GM12878 (cell line): Measurements from ENCODE around the gene COL4A2. TPM values are rescaled to one million over a fixed set of nuclear protein-coding genes. Genes with fewer than 3 reads are reported as not detected.

Experiments used
- ATAC-seq: fragments of 200-7000 bp; cut with Tn5 transposase; 3 replicates; pipeline ENCODE4 v1.9.1; 2020; ENCODE audit warnings: mild to moderate bottlenecking, moderate library complexity
- BruUV-seq: library from RNA; stranded (reverse); fragments of 400-500 nt; replicated peaks from 2 replicates; lab custom pipeline; 2021; lab: Mats Ljungman, UMichigan
- CTCF ChIA-PET: fragments of 300-600 bp; sonication (Branson Sonifier 250); formaldehyde crosslinking; extraction: SDS; loops from one replicate; lab custom pipeline; 2021; ENCODE audit warnings: inconsistent platforms; lab: Yijun Ruan, JAX
- POLR2A ChIA-PET: fragments of 350-600 bp; formaldehyde crosslinking; extraction: SDS; loops from one replicate; lab custom pipeline; 2021; ENCODE audit warnings: inconsistent platforms; lab: Charles Lee
- RAD21 ChIA-PET: fragments of 300-600 bp; sonication (Branson Sonifier 250); formaldehyde crosslinking; loops from one replicate; lab custom pipeline; 2023; ENCODE audit warnings: antibody characterized with exemption; ENCODE audit not compliant: unreplicated experiment; lab: Charles Lee
- SMC1A ChIA-PET: fragments of 300-600 bp; sonication (Branson Sonifier 250); formaldehyde crosslinking; loops from one replicate; lab custom pipeline; 2023; ENCODE audit not compliant: unreplicated experiment, uncharacterized antibody; lab: Charles Lee
- DNase-seq: peaks from one replicate; pipeline ENCODE4 v3.0.0-alpha.2; 2011; ENCODE audit warnings: low read depth, low spot score
- FAIRE-seq: peaks from 3 replicates; lab custom pipeline; 2011; peaks lifted over from hg19 to GRCh38; lab: Jason Lieb, UNC
- H2AFZ ChIP-seq: 2 replicates; pipeline ENCODE4 v1.6.0; 2011; ENCODE audit warnings: low read depth, low read length, control low read depth; ENCODE audit not compliant: control insufficient read depth
- H3K27ac ChIP-seq: 2 replicates; pipeline ENCODE4 v1.5.1; 2011; ENCODE audit warnings: control low read depth; ENCODE audit not compliant: control insufficient read depth, insufficient read depth
- H3K27me3 ChIP-seq, 2 experiments: replicated peaks in 1 of 2; 2 replicates each; pipeline versions ENCODE4 v1.6.0 to v1.6.1; 2011; ENCODE audit warnings: low read length in 1 of 2; ENCODE audit not compliant: control insufficient read depth in 2 of 2, insufficient read depth in 2 of 2
- H3K36me3 ChIP-seq, 2 experiments: 2 replicates each; pipeline ENCODE4 v1.5.1; 2011; ENCODE audit warnings: low read length in 1 of 2; ENCODE audit not compliant: control insufficient read depth in 2 of 2, insufficient read depth in 2 of 2
- H3K4me1 ChIP-seq: 2 replicates; pipeline ENCODE4 v1.6.1; 2011; ENCODE audit warnings: mild to moderate bottlenecking, low read length, moderate library complexity, mixed read lengths; ENCODE audit not compliant: control insufficient read depth, insufficient read depth
- H3K4me2 ChIP-seq: 2 replicates; pipeline ENCODE4 v1.6.0; 2011; ENCODE audit warnings: control low read depth; ENCODE audit not compliant: control insufficient read depth, insufficient read depth
- H3K4me3 ChIP-seq: fragments of 200-600 bp; sonication (generic); 2 replicates; pipeline ENCODE4 v1.5.1; 2016
- H3K79me2 ChIP-seq: 2 replicates; pipeline ENCODE4 v1.6.0; 2011; ENCODE audit warnings: low read length; ENCODE audit not compliant: control insufficient read depth, insufficient read depth
- H3K9ac ChIP-seq: 2 replicates; pipeline ENCODE4 v1.8.0; 2011; ENCODE audit warnings: low read length, control low read depth, mixed read lengths; ENCODE audit not compliant: control insufficient read depth, insufficient read depth
- H3K9me3 ChIP-seq: replicated peaks from 3 replicates; pipeline ENCODE4 v1.5.1; 2011; ENCODE audit warnings: mild to moderate bottlenecking, low read length; ENCODE audit not compliant: control insufficient read depth, insufficient read depth
- H4K20me1 ChIP-seq: 2 replicates; pipeline ENCODE4 v1.6.0; 2011; ENCODE audit not compliant: control insufficient read depth, insufficient read depth
- ATF2 ChIP-seq: IDR thresholded peaks from 2 replicates; pipeline ENCODE4 v1.6.1; 2012; ENCODE audit warnings: low read length, inconsistent platforms
- BCL11A ChIP-seq: IDR thresholded peaks from 2 replicates; pipeline ENCODE4 v1.6.1; 2011; ENCODE audit warnings: low read depth, low read length
- CBX3 ChIP-seq: fragments of 200-600 bp; sonication (generic); IDR thresholded peaks from 2 replicates; pipeline ENCODE4 v1.6.1; 2016; ENCODE audit warnings: low read depth, borderline replicate concordance
- CREB1 ChIP-seq: IDR thresholded peaks from 2 replicates; pipeline ENCODE4 v1.6.1; 2012; ENCODE audit warnings: low read depth, mild to moderate bottlenecking, inconsistent platforms
- ELK1 ChIP-seq: IDR thresholded peaks from 2 replicates; pipeline ENCODE4 v1.6.1; 2012; ENCODE audit warnings: low read depth, low read length, improper control_type of control experiment
- HCFC1 ChIP-seq: fragments of 150-350 bp; IDR thresholded peaks from 2 replicates; pipeline ENCODE4 v1.6.1; 2014; ENCODE audit warnings: low read length
- IRF4 ChIP-seq: IDR thresholded peaks from 2 replicates; pipeline ENCODE4 v1.6.1; 2011; ENCODE audit warnings: low read depth, low read length
- STAT3 ChIP-seq: IDR thresholded peaks from 2 replicates; pipeline ENCODE4 v1.6.1; 2011; ENCODE audit warnings: low read depth, low read length, improper control_type of control experiment
- WGBS: methylation state at CpG from one replicate; pipeline ENCODE4 v1.1.6; 2016; ENCODE audit warnings: low lambda C conversion rate; ENCODE audit not compliant: insufficient replicate concordance, insufficient coverage; ENCODE audit errors: missing lambda C conversion rate; 5-methylcytosine and 5-hydroxymethylcytosine counted together
- in situ Hi-C: fragments of 300-500 bp; cut with MboI; formaldehyde crosslinking; loops from 9 replicates; pipeline ENCODE4 v1.14.3; 2018; ENCODE audit warnings: mixed read lengths
- intact Hi-C: fragments of 100-400 bp; cut with micrococcal nuclease; formaldehyde crosslinking; loops from one replicate; pipeline ENCODE4 v1.14.2; 2022; ENCODE audit not compliant: unreplicated experiment
- polyA plus RNA-seq, 11 experiments: library from polyadenylated mRNA; depleted of rRNA in 4 of 11; unstranded in 6 of 11; stranded (reverse) in 5 of 11; fragments of >200 nt; fragmentation: Nextera tagmentation in 4 of 11; fragmentation: Illumina TruSeq in 1 of 11; extraction: Ambion mirVana in 4 of 11; extraction: Trizol in 1 of 11; gene quantifications; 1 replicate in 1 of 11; 2 replicates in 10 of 11; pipeline versions ENCODE4 v1.2.1 to v1.2.3, GENCODE V29; 2011 to 2016; ENCODE audit warnings: inconsistent platforms in 2 of 11, missing spikeins in 2 of 11, low read depth in 1 of 11
- total RNA-seq, 4 experiments: library from RNA; depleted of rRNA in 3 of 4; stranded (reverse); fragments of >200 nt in 3 of 4; fragmentation: Illumina TruSeq in 1 of 4; extraction: Trizol in 1 of 4; gene quantifications; 2 replicates each; pipeline versions ENCODE4 v1.2.1 to v1.2.3, GENCODE V29; 2013 to 2021
- TF ChIP-seq, protein P1 (sequence below): IDR thresholded peaks from 2 replicates; pipeline ENCODE4 v1.6.1; 2011; ENCODE audit warnings: borderline replicate concordance, low read depth, mild to moderate bottlenecking, moderate library complexity, mixed read lengths, low read length; ENCODE audit not compliant: insufficient read depth; ENCODE audit errors: extremely low read length

COL4A2 gene
- total and polyA plus RNA-seq, 10 of the 15 experiments (the other 5 are each of a cell fraction or from before 2014, with no cell fraction given): 0.16 to 1.6 (median 0.62) TPM; not detected in 3

DNA sequence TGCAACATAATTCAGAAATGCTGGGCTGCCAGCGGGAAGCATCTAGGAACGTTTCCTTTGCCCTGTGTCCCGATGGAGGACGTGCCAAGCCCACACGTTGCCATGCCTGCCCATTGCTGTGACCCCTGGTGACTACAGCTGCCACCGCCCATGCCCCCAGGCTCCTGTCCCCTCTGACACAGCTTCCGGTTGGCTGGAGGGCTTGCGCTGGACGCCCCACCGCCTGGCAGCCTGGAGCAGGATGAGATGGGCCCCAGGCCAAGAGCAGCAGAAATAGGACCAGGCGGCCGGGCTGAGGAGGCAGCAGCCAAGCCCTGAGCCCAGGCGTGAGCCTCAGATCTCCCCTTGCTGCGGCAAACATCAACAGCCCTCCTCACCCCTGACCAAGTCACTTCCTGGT is 125.9 kb downstream of the COL4A2 start:
- Histone ChIP-seq H3K36me3 (no peaks in the 10 kb centered on the region), H4K20me1 (no peaks in the 10 kb centered on the region), H2AFZ (no peak overlapping the region), H3K4me3 (no peak overlapping the region), H3K27me3 (peaks cover 3 to 4% of the 10 kb centered on the region in 2 experiments; a peak in 2 of 4 replicates), H3K9me3 (no peaks in the 10 kb centered on the region), H3K4me1 (no peaks in the 10 kb centered on the region), H3K79me2 (no peaks in the 10 kb centered on the region), H3K4me2 (no peak overlapping the region), H3K27ac (no peak overlapping the region), H3K9ac (no peak overlapping the region)
- intact Hi-C loops: no loop called here
- ChIA-PET SMC1A (no interaction called here), RAD21 (no interaction called here), POLR2A (no interaction called here), CTCF (no interaction called here)
- WGBS: 36% methylated on average over 14 of the region's 14 CpGs
- in situ Hi-C loops: no loop called here
- no peak for TF ChIP-seq STAT3
- TF ChIP-seq ATF2: no peak
- TF ChIP-seq HCFC1: no peak
- TF ChIP-seq, protein P1, sequence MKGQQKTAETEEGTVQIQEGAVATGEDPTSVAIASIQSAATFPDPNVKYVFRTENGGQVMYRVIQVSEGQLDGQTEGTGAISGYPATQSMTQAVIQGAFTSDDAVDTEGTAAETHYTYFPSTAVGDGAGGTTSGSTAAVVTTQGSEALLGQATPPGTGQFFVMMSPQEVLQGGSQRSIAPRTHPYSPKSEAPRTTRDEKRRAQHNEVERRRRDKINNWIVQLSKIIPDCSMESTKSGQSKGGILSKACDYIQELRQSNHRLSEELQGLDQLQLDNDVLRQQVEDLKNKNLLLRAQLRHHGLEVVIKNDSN: no peak
- TF ChIP-seq IRF4: no peak
- TF ChIP-seq CREB1: no peak
- TF ChIP-seq ELK1: no peak
- TF ChIP-seq BCL11A: no peak
- no peak for TF ChIP-seq CBX3
- no TSS peak for BruUV-seq
- no peak for ATAC-seq
- no peak for FAIRE-seq
- no peak for DNase-seq
